NT2/D1 (cell line): ENCODE measurements around the gene UGT2B15.

Experiments
- SUZ12 ChIP-seq: IDR thresholded peaks from 2 replicates; pipeline ENCODE4 v1.6.1; 2011; ENCODE audit not compliant: insufficient read length, insufficient read depth; ENCODE audit errors: extremely low read depth
- ZNF274 ChIP-seq: IDR thresholded peaks from 2 replicates; pipeline ENCODE4 v1.6.1; 2011; ENCODE audit warnings: mild to moderate bottlenecking, low read depth, low read length

DNA sequence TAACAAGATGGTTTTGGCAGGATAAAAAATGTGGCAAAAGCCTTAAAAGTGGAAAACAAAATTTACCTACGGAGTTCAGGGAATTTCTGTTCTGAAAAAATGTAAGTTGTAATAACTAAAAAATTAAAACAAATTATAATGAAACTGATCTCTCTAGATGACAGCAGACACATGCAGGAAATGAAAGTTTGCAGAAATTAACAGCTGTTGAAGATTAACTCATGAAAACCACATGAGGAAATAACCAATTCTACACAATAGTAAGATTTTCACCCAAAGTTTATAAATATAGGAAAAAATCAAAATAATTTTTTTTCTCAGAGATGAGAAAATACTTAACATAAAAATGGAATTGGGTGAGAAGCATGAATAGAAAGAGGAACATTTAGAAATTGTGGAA, 47.5 kb upstream of the UGT2B15 start:
- no peak for TF ChIP-seq ZNF274
- no peak for TF ChIP-seq SUZ12
